ENCODE measurements around the gene TUBB4B. TPM values are rescaled to one million over a fixed set of nuclear protein-coding genes. Genes with fewer than 3 reads are reported as not detected.
"Not testable (repeated sequence)": the region's sequence is repeated elsewhere in the genome, so short reads cannot be mapped to it uniquely, and the experiment has no call there.

Gene TUBB4B
- total RNA-seq, 4 donors from 2014 or later = 367 to 753 (median 540) TPM

DNA sequence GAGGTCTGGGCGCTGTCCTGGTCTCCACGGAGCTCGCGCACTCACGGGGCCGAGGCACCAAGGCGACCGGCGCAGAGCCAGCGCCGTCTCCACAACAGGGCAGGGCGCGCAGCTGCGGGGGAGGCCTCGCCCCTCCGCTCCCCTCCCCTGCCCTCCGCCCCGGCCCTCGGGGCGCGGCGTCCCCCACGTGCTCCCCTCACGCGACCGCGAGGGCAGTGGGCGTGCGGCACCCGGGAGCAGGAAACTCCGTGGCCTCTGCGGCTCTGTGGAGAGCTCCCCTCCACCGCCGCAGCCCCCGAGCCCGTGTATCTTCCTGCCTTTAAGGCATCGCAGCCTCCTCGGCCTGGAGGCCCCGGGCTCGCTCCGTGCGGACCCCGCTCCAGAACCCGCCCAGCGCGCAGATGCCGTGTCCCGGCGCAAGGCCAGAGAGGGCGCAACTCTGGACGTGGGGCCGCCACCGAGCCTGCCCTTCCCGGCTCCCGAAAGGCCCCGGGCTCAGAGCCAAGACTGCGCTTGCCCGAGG lies 708 bp upstream of the TUBB4B start:
- Histone ChIP-seq H3K4me1 (peaks cover 46 to 91% (median 49%) of the 10 kb centered on the region in 3 donors), H3K27me3 (peaks cover 0 to 9% (median 0%) of the 10 kb centered on the region in 4 donors), H3K27ac (peak overlapping the region; percentile 94 to 100 (median 95)), H3K9me3 (no peaks in the 10 kb centered on the region), H3K4me3 (peak overlapping the region; percentile 60 to 97 (median 83)), H3K36me3 (peaks cover 6 to 21% (median 21%) of the 10 kb centered on the region in 3 donors)
- intact Hi-C loops (cut with DNase I) = no loop called here
- whole genome bisulfite sequencing, 2 donors = no CpG with 5 or more reads among the region's 58 CpGs
- TF ChIP-seq, protein P1, sequence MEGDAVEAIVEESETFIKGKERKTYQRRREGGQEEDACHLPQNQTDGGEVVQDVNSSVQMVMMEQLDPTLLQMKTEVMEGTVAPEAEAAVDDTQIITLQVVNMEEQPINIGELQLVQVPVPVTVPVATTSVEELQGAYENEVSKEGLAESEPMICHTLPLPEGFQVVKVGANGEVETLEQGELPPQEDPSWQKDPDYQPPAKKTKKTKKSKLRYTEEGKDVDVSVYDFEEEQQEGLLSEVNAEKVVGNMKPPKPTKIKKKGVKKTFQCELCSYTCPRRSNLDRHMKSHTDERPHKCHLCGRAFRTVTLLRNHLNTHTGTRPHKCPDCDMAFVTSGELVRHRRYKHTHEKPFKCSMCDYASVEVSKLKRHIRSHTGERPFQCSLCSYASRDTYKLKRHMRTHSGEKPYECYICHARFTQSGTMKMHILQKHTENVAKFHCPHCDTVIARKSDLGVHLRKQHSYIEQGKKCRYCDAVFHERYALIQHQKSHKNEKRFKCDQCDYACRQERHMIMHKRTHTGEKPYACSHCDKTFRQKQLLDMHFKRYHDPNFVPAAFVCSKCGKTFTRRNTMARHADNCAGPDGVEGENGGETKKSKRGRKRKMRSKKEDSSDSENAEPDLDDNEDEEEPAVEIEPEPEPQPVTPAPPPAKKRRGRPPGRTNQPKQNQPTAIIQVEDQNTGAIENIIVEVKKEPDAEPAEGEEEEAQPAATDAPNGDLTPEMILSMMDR (IDR thresholded peaks at IDR 0.05) = no peak
- no peak for TF ChIP-seq POLR2A (IDR thresholded peaks at IDR 0.05)
- no peak for DNase-seq

DNA sequence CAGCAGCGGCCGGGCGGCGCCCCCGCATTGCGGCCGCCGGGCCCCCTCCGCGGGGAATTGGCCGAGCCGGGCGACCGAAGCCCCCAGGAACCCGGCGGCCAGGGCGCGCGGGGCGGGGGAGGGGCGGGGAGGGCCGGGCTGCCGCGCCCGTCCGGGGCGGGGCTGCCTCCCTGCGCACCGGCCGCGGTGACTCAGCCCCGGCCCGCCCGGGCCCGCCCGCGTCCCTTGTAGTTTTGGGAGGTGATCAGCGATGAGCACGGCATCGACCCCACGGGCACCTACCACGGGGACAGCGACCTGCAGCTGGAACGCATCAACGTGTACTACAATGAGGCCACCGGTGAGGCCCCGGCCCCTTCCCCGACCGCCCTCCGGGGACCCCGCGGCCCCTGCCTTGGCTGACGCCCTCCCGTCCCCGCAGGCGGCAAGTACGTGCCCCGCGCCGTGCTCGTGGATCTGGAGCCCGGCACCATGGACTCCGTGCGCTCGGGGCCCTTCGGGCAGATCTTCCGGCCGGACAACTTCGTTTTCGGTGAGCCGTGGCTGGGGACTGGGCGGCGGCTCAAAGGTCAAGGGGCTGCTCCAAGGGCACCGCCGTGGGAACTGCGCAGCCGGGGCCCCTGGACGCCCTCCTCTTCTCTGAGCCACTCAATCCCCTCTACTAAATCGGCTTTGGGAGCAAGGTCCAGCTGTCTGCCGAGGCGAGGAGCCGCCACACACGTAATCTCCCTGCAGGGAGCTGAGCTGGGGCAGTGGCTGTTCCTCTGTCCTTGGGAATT lies 592 bp downstream of the TUBB4B start:
- Histone ChIP-seq H3K4me3 (peak overlapping the region; percentile 74 to 97 (median 88)), H3K27me3 (no peaks in the 10 kb centered on the region), H3K36me3 (peaks cover 6 to 21% (median 21%) of the 10 kb centered on the region in 3 donors), H3K27ac (peak overlapping the region; percentile 94 to 100 (median 98)), H3K9me3 (no peaks in the 10 kb centered on the region), H3K4me1 (peaks cover 39 to 86% (median 41%) of the 10 kb centered on the region in 3 donors)
- no CpG with 5 or more reads among the region's 83 CpGs for WGBS, 2 donors
- DNase-seq = no peak
- TF ChIP-seq, protein P1 (IDR thresholded peaks at IDR 0.05) = no peak
- no peak for TF ChIP-seq POLR2A (IDR thresholded peaks at IDR 0.05)
- intact Hi-C loops (cut with DNase I) = no loop called here

DNA sequence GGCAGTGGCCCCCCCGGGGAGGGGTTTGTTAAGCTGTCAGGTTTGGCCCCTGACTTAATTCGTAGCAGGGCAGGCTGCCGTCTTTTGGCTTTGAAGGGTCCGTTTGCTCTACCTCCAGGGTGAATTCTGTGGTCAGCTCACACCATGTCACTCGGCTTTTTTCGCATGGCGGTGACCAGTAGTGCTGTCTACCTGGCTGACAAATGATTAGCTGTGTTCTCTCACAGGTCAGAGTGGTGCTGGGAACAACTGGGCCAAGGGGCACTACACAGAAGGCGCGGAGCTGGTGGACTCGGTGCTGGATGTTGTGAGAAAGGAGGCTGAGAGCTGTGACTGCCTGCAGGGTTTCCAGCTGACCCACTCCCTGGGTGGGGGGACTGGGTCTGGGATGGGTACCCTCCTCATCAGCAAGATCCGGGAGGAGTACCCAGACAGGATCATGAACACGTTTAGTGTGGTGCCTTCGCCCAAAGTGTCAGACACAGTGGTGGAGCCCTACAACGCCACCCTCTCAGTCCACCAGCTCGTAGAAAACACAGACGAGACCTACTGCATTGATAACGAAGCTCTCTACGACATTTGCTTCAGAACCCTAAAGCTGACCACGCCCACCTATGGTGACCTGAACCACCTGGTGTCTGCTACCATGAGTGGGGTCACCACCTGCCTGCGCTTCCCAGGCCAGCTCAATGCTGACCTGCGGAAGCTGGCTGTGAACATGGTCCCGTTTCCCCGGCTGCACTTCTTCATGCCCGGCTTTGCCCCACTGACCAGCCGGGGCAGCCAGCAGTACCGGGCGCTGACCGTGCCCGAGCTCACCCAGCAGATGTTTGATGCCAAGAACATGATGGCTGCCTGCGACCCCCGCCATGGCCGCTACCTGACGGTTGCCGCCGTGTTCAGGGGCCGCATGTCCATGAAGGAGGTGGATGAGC lies 1.4 kb downstream of the TUBB4B start:
- Histone ChIP-seq H3K27ac (peak overlapping the region; percentile 94 to 100 (median 98)), H3K9me3 (no peaks in the 10 kb centered on the region), H3K36me3 (peaks cover 6 to 21% (median 21%) of the 10 kb centered on the region in 3 donors), H3K4me1 (peaks cover 34 to 77% (median 37%) of the 10 kb centered on the region in 3 donors), H3K27me3 (no peaks in the 10 kb centered on the region), H3K4me3 (peak overlapping the region; percentile 74 to 97 (median 88))
- no peak for DNase-seq
- TF ChIP-seq POLR2A (IDR thresholded peaks at IDR 0.05) = no peak
- TF ChIP-seq, protein P1 (IDR thresholded peaks at IDR 0.05) = no peak
- intact Hi-C loops (cut with DNase I) = no loop called here
- WGBS, 2 donors = 40 to 49% methylated on average over 14 to 15 of the region's 36 CpGs

DNA sequence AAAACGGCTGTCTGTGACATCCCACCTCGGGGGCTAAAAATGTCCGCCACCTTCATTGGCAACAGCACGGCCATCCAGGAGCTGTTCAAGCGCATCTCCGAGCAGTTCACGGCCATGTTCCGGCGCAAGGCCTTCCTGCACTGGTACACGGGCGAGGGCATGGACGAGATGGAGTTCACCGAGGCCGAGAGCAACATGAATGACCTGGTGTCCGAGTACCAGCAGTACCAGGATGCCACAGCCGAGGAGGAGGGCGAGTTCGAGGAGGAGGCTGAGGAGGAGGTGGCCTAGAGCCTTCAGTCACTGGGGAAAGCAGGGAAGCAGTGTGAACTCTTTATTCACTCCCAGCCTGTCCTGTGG lies 2.2 kb downstream of the TUBB4B start:
- H3K27me3 ChIP-seq; H3K9me3 ChIP-seq; H3K27ac ChIP-seq; DNase-seq; intact Hi-C loops (cut with DNase I): not testable (repeated sequence)
- 77% methylated on average over 6 of the region's 18 CpGs; no CpG with 5 or more reads in 1 of the 2 donors for WGBS, 2 donors
- peaks cover 34 to 70% (median 37%) of the 10 kb centered on the region in 3 donors for H3K4me1 ChIP-seq
- peaks cover 6 to 21% (median 21%) of the 10 kb centered on the region in 3 donors for H3K36me3 ChIP-seq
- H3K4me3 ChIP-seq = peak overlapping the region in 2 of 4 donors; percentile 86 to 97

DNA sequence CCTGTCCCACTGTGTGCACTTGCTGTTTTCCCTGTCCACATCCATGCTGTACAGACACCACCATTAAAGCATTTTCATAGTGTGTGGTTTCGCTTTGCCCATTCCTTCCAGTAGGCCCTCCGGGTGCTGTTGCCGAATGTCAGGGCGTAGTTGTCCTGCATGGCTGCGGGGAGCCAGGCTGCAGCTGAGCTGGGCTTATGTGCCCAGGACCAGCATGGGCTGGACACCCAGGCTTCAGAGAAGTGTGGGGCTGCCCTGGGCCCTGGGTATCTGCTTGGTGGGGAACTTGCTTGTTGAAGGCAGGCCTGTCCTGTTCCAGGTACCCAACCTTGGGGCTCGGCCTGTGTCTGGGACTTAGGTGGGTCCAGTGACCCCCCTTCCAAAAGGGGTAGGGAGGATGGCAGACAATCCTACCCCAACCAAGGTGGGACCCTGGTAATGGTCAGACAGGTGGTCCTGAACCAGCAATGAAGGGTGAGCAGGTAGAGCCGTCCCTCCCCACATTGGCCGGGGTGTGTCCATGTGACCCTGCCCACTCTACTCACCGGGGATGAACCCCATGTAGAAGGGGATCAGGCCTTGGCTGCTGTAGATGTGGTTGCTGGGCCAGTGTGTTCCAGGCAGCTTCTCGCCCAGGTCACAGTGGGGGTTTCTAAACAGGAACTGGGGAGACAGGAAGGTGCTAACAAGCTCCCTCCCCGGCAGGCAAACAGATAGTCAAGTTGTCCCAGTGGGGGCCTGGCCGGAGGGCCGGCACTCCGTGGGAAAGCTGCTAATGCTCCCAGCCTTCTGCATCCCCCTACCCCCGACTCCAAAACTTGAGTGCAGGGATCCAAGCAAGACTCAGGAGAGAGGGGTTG lies 2.8 kb downstream of the TUBB4B start:
- no peaks in the 10 kb centered on the region for H3K27me3 ChIP-seq
- H3K4me3 ChIP-seq = no peak overlapping the region
- WGBS, 2 donors = 56 to 83% methylated on average over 1 to 7 of the region's 15 CpGs
- peaks cover 6 to 21% (median 21%) of the 10 kb centered on the region in 3 donors for H3K36me3 ChIP-seq
- peak overlapping the region in 2 of 4 donors; percentile 4 to 12 for H3K27ac ChIP-seq
- peaks cover 30 to 64% (median 37%) of the 10 kb centered on the region in 3 donors for H3K4me1 ChIP-seq
- DNase-seq = no peak
- H3K9me3 ChIP-seq = no peaks in the 10 kb centered on the region
- TF ChIP-seq, protein P1 (IDR thresholded peaks at IDR 0.05) = no peak
- intact Hi-C loops (cut with DNase I) = no loop called here
